Fibroblast of mammary gland (primary cell): ENCODE measurements around the gene GJD3.
"Not testable (repeated sequence)": the region's sequence is repeated elsewhere in the genome, so short reads cannot be mapped to it uniquely, and the experiment has no call there.

Source experiments
- DNase-seq: peaks from one replicate; pipeline ENCODE4 v3.0.0-alpha.2; 2010; ENCODE audit warnings: low read depth
- H3K4me3 ChIP-seq: 2 replicates; pipeline ENCODE4 v1.5.1; 2011; ENCODE audit warnings: low read depth, mild to moderate bottlenecking, low read length, moderate library complexity; ENCODE audit not compliant: control insufficient read depth
- TF ChIP-seq, protein P1 (sequence below): conservative IDR thresholded peaks from 2 replicates; pipeline ENCODE4 v1.5.1; 2011; ENCODE audit warnings: low read depth, low read length, inconsistent platforms; ENCODE audit not compliant: control insufficient read depth, insufficient read depth

Gene GJD3

GRCh38 chr17:40374821-40375498 is 10.4 kb upstream of the GJD3 start:
- TF ChIP-seq, protein P1, sequence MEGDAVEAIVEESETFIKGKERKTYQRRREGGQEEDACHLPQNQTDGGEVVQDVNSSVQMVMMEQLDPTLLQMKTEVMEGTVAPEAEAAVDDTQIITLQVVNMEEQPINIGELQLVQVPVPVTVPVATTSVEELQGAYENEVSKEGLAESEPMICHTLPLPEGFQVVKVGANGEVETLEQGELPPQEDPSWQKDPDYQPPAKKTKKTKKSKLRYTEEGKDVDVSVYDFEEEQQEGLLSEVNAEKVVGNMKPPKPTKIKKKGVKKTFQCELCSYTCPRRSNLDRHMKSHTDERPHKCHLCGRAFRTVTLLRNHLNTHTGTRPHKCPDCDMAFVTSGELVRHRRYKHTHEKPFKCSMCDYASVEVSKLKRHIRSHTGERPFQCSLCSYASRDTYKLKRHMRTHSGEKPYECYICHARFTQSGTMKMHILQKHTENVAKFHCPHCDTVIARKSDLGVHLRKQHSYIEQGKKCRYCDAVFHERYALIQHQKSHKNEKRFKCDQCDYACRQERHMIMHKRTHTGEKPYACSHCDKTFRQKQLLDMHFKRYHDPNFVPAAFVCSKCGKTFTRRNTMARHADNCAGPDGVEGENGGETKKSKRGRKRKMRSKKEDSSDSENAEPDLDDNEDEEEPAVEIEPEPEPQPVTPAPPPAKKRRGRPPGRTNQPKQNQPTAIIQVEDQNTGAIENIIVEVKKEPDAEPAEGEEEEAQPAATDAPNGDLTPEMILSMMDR, result no peak
- DNase-seq, result no peak
- H3K4me3 ChIP-seq, result no peak overlapping the region

- TF ChIP-seq, protein P1, result no peak
- no peak for DNase-seq
- no peak overlapping the region for H3K4me3 ChIP-seq
Observed at GRCh38 chr17:40373999-40374398, 9.5 kb upstream of the GJD3 start.

GRCh38 chr17:40373324-40373723 is 8.8 kb upstream of the GJD3 start:
- TF ChIP-seq, protein P1, result no peak
- DNase-seq, result peak; percentile 95
- no peak overlapping the region for H3K4me3 ChIP-seq

DNA sequence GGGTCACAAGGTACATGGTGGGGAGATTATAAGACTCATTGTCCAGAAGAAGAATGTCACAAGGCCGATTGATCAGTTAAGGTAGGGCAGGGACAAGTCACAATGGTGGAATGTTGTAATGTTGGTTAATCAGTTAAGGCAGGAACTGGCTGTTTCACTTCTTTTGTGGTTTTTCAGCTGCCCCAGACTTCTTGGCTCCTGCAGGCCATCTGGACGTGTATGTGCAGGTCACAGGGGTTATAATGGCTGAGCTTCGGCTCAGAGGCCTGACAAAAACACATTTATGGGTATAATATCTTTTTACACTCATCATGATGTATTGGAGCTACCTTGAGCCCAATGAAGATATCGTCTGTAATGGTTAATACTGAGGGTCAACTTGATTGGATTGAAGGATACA is 8.1 kb upstream of the GJD3 start:
- not testable (repeated sequence) for H3K4me3 ChIP-seq
- peak; percentile 33 for DNase-seq

- TF ChIP-seq, protein P1, result no peak
- H3K4me3 ChIP-seq, result no peak overlapping the region
- DNase-seq, result no peak
Observed at GRCh38 chr17:40372031-40372430, 7.5 kb upstream of the GJD3 start.

GRCh38 chr17:40371261-40371929 is 6.9 kb upstream of the GJD3 start:
- DNase-seq, result no peak
- no peak overlapping the region for H3K4me3 ChIP-seq
- TF ChIP-seq, protein P1, result no peak

- no peak for DNase-seq
- TF ChIP-seq, protein P1, result no peak
- H3K4me3 ChIP-seq, result no peak overlapping the region
Observed at GRCh38 chr17:40369923-40370322, 5.4 kb upstream of the GJD3 start.

DNA sequence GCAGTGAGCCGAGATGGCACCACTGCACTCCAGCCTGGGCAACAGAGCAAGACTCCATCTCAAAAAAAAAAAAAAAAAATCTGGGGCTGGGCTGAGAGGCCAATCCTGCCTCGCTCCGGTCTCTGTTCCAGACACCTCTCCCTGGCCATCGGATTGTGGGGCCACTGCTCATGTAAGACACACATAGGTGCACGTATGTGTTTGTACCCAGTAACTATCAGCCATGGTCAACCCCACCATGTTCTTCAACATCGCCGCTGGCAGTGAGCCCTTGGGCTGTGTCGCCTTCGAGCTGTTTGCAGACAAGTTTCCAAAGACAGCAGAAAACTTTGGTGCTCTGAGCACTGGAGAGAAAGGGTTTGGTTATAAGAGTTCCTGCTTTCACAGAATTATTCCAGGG is 3.2 kb upstream of the GJD3 start:
- not testable (repeated sequence) for DNase-seq, H3K4me3 ChIP-seq
